ENCODE data around the gene LCP1.

The LCP1 gene

GRCh38 chr13:46197299-46198048, 15.5 kb upstream of the LCP1 start:
- H3K79me2 ChIP-seq, result no peaks in the 10 kb centered on the region
- H3K36me3 ChIP-seq (ENCODE audit: control insufficient read depth, insufficient read depth, low read length), result no peaks in the 10 kb centered on the region
- no peak for TF ChIP-seq CTCF (IDR thresholded peaks at IDR 0.05)
- H3K4me1 ChIP-seq, result no peaks in the 10 kb centered on the region
- no peaks in the 10 kb centered on the region for H3K27me3 ChIP-seq (ENCODE audit: control insufficient read depth, insufficient read depth, low read length)
- H3K4me2 ChIP-seq (ENCODE audit: low read length), result no peak overlapping the region
- H3K9me3 ChIP-seq (ENCODE audit: control insufficient read depth, low read length), result no peaks in the 10 kb centered on the region
- no peak overlapping the region for H3K4me3 ChIP-seq (ENCODE audit: low read depth, low read length)
- H2AFZ ChIP-seq, result no peak overlapping the region
- no peak overlapping the region for H3K9ac ChIP-seq
- no peak overlapping the region for H3K27ac ChIP-seq

DNA sequence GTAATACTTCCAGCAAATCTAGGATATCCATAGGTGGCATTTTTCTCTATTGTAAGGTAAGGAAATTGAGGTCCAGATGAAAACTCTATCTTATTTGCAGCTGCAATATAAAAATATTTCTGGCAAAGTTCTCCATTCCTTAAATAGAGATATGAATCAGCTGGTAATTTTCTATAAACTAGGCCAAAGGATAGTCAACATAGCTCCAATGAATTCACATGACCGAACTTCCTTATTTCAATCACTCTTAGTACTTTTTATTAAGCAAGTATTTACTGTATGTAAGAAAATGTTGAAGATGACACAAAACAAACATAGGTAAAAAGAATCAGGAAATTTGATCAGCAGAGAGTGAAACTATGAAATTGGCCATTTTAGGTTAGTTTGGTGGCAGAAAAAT, 13.0 kb upstream of the LCP1 start:
- no peaks in the 10 kb centered on the region for H3K79me2 ChIP-seq
- no peaks in the 10 kb centered on the region for H3K36me3 ChIP-seq (ENCODE audit: control insufficient read depth, insufficient read depth, low read length)
- H3K4me1 ChIP-seq, result no peaks in the 10 kb centered on the region
- H3K9ac ChIP-seq, result no peak overlapping the region
- H3K9me3 ChIP-seq (ENCODE audit: control insufficient read depth, low read length), result no peaks in the 10 kb centered on the region
- no peak overlapping the region for H3K4me3 ChIP-seq (ENCODE audit: low read depth, low read length)
- TF ChIP-seq CTCF (IDR thresholded peaks at IDR 0.05), result no peak
- H3K27ac ChIP-seq, result no peak overlapping the region
- no peak overlapping the region for H3K4me2 ChIP-seq (ENCODE audit: low read length)
- no peaks in the 10 kb centered on the region for H3K27me3 ChIP-seq (ENCODE audit: control insufficient read depth, insufficient read depth, low read length)
- H2AFZ ChIP-seq, result no peak overlapping the region

DNA sequence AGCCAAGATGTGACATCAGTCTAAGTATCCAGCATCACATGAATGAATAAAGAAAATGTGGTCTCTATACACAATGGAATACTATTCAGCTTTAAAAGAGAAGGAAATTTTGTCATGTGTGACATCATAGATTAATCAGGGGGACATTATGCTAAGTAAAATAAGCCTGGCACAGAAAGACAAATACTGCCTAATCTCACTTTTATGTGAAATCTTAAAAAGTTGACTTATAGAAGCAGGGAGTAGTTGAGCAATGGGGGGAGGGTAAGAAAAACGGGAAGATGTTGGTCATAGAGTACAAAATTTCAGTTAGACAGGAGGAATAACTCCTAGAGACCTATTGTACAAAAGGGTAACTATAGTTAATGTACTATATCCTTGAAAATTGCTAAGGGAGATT, 10.4 kb upstream of the LCP1 start:
- no peaks in the 10 kb centered on the region for H3K79me2 ChIP-seq
- H3K9me3 ChIP-seq (ENCODE audit: control insufficient read depth, low read length), result no peaks in the 10 kb centered on the region
- TF ChIP-seq CTCF (IDR thresholded peaks at IDR 0.05), result no peak
- H3K4me2 ChIP-seq (ENCODE audit: low read length), result no peak overlapping the region
- H3K4me1 ChIP-seq, result no peaks in the 10 kb centered on the region
- H3K36me3 ChIP-seq (ENCODE audit: control insufficient read depth, insufficient read depth, low read length), result no peaks in the 10 kb centered on the region
- H3K27me3 ChIP-seq (ENCODE audit: control insufficient read depth, insufficient read depth, low read length), result no peaks in the 10 kb centered on the region
- H2AFZ ChIP-seq, result no peak overlapping the region
- H3K4me3 ChIP-seq (ENCODE audit: low read depth, low read length), result no peak overlapping the region
- no peak overlapping the region for H3K9ac ChIP-seq
- no peak overlapping the region for H3K27ac ChIP-seq

DNA sequence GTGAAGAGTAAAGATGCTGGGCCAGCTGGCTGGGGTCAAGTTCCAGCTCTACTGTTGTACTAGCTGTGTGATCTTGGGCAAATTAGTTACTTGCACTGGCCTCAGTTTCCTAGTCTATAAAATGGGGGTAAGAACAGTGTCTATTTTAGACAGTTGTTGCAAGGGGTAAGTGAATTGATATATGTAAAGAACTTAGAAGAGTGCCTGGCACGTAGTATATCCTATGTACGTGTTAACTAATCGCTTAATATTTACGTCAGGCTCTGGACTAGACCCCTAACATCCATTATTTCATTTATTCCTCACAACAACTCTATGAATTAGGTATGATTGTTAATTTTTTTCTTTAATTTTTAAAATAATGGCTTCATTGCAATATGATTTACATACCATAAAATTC, 3.7 kb upstream of the LCP1 start:
- Histone ChIP-seq H3K27ac (no peak overlapping the region), H3K27me3 (ENCODE audit: control insufficient read depth, insufficient read depth, low read length) (no peaks in the 10 kb centered on the region), H3K4me2 (ENCODE audit: low read length) (no peak overlapping the region), H3K9ac (no peak overlapping the region), H3K36me3 (ENCODE audit: control insufficient read depth, insufficient read depth, low read length) (no peaks in the 10 kb centered on the region), H3K4me1 (peaks cover 13% of the 10 kb centered on the region), H3K9me3 (ENCODE audit: control insufficient read depth, low read length) (no peaks in the 10 kb centered on the region), H2AFZ (no peak overlapping the region), H3K79me2 (no peaks in the 10 kb centered on the region), H3K4me3 (ENCODE audit: low read depth, low read length) (no peak overlapping the region)
- TF ChIP-seq CTCF (IDR thresholded peaks at IDR 0.05), result no peak

- no peak overlapping the region for H3K4me2 ChIP-seq (ENCODE audit: low read length)
- no peak overlapping the region for H3K4me3 ChIP-seq (ENCODE audit: low read depth, low read length)
- H3K27ac ChIP-seq, result no peak overlapping the region
- H2AFZ ChIP-seq, result no peak overlapping the region
- no peaks in the 10 kb centered on the region for H3K9me3 ChIP-seq (ENCODE audit: control insufficient read depth, low read length)
- no peaks in the 10 kb centered on the region for H3K27me3 ChIP-seq (ENCODE audit: control insufficient read depth, insufficient read depth, low read length)
- TF ChIP-seq CTCF (IDR thresholded peaks at IDR 0.05), result peak; percentile 40
- H3K36me3 ChIP-seq (ENCODE audit: control insufficient read depth, insufficient read depth, low read length), result no peaks in the 10 kb centered on the region
- peaks cover 13% of the 10 kb centered on the region for H3K4me1 ChIP-seq
- no peak overlapping the region for H3K9ac ChIP-seq
- H3K79me2 ChIP-seq, result no peaks in the 10 kb centered on the region
These were observed 2.3 kb upstream of the LCP1 start for GRCh38 chr13:46184277-46184699.
